HT-29 (cell line): Measurements from ENCODE around the gene NIT2. TPM values are rescaled to one million over a fixed set of nuclear protein-coding genes. Genes with fewer than 3 reads are reported as not detected.
"Not testable (repeated sequence)": the region's sequence is repeated elsewhere in the genome, so short reads cannot be mapped to it uniquely, and the experiment has no call there.

Source experiments
- DNase-seq: peaks from one replicate; pipeline ENCODE4 v3.0.0-alpha.2; 2015; ENCODE audit warnings: low spot score
- total RNA-seq: library from RNA; depleted of rRNA; stranded (reverse); fragments of >200 nt; shearing (Covaris generic); gene quantifications from 2 replicates; pipeline ENCODE4 v1.2.3, GENCODE V29; 2014

The NIT2 gene
- total RNA-seq, 1 experiment from 2014 or later, result 27.0 TPM

- not testable (repeated sequence) for DNase-seq
Observed at GRCh38 chr3:100336229-100336628, 1.7 kb downstream of the NIT2 start.

DNA sequence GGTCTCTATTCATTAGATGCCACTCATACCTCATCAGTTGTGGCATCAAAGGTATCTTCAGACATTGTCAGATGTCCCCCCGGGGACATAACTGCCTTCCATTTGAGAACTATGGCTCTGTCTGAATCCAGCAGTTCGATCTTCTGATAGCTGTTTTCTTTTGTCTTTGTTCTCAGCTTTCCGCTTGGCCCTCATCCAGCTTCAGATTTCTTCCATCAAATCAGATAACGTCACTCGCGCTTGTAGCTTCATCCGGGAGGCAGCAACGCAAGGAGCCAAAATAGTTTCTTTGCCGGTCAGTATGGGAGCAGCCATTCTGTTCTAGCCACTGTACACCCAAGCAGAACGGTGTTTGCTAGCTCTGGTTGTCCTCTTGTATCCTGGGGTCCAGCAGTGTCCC, 4.4 kb downstream of the NIT2 start:
- DNase-seq, result no peak

- DNase-seq, result no peak
Observed at GRCh38 chr3:100339786-100340185, 5.2 kb downstream of the NIT2 start.

- DNase-seq, result no peak
Observed at GRCh38 chr3:100340527-100340926, 6.0 kb downstream of the NIT2 start.

GRCh38 chr3:100348727-100349126, 14.2 kb downstream of the NIT2 start:
- no peak for DNase-seq

DNA sequence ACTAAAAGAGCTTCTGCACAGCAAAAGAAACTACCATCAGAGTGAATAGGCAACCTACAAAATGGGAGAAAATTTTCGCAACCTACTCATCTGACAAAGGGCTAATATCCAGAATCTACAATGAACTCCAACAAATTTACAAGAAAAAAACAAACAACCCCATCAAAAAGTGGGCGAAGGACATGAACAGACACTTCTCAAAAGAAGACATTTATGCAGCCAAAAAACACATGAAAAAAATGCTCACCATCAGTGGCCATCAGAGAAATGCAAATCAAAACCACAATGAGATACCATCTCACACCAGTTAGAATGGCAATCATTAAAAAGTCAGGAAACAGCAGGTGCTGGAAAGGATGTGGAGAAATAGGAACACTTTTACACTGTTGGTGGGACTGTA, 17.2 kb downstream of the NIT2 start:
- DNase-seq, result not testable (repeated sequence)

DNA sequence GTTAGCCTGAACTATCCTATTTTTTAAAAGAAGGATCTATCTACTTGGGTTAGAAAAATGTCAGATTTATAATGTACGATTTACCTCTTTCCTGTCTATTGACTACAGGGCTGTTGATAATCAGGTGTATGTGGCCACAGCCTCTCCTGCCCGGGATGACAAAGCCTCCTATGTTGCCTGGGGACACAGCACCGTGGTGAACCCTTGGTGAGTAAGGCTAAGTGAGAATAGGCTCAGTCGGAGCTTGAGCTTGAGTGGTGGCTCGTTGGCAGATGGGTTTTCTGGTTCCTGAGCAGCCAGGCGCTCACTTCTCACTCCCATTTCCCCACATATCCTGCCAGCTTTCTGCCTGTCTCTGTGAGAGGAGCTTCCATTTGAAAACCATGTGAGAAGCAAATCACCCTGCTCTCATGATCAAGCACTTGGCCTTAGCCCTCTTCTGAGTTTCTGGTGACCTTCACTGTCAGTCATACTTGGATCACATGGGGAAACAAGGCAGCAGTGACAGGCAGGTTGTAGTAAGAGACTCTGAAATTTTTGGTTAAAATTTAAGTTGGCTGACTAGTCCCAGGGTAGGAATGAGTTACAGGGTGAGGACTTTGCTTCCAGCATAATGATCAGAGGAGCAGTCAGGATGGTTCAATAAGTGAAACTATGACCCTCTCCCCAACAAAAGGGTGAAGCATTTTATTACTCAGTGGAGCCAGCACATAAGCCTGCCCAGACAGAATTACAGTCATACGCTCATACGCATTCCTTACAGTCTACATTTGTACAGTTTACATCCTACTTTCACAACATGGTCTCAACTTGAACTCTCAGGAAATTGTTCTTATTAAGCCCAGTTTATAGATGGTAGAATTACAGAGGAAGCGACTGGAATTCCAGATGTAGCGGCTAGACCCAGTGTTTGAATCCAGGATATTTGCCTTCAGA, 18.0 kb downstream of the NIT2 start:
- no peak for DNase-seq

- no peak for DNase-seq
Observed at GRCh38 chr3:100354850-100355249, 20.3 kb downstream of the NIT2 start.

DNA sequence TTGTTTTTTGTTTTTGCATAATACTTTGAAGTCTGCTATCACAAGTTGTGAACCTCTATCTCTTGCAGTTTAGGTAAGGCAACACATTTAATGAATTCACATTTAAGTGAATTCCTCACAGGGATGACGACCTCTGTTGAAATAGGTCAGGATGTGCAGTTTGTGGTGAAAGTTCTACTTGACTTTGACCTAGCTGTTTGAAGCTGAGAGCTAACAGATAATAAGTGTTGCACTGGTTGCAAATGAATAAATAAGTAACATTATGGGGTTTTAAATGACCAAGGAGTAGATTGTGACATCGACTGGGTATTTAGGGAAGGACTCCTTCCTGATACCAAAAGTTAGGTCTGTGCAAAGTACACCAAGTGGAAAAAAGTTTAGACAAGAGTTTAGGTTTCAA, 23.9 kb downstream of the NIT2 start:
- DNase-seq, result no peak

DNA sequence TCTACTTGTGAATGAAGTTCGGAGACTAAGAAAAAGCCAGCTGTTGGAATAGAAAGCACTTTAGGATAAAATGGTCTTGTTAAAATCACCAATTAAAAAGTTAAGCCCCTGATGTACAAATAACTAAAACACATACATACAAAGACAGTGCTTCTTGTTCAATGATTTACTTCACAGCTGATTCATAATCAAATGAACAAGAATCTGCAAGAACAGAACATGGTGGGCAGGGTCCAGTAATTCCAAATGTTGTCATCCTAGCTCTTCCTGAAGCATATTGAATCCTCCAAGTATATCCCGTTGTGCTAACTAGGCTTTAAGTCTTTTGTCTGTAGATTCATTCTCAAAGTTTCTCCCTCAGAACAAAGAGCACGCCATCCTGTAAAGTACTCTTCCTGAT, 24.5 kb downstream of the NIT2 start:
- no peak for DNase-seq

DNA sequence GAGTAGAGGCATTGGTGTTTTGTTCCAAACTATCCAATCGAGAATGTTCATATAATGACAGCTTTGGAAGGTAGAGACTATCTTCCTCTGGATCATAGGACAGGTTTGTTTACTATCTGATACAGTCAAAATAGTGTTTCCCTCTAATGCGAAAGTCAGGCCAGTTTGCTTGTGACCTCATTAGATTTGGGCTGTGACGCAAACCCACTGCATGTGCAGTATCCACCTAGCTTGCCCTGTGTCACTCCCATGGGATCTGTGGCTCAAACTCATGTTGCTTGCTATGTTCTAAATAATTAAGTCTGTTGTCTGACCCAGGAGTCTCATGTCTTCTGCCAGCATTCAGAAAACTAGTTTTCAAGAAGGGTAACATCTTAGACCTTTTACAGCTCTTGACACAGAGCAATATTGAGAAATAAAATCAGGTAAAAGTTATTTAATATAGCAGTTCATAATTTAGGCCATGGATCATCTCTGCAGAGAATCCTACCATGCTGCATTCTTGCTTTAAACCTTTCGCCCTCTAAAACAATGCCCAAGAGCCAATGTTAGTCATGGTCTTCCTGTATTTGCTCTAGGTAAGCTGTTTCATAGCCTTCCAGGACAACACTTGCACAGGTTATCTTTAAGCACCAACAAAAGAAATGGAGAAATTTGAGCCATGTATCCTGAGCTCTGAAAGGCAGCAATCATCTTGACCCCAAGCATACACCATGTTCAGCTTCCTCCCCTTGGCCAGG, 26.4 kb downstream of the NIT2 start:
- no peak for DNase-seq

DNA sequence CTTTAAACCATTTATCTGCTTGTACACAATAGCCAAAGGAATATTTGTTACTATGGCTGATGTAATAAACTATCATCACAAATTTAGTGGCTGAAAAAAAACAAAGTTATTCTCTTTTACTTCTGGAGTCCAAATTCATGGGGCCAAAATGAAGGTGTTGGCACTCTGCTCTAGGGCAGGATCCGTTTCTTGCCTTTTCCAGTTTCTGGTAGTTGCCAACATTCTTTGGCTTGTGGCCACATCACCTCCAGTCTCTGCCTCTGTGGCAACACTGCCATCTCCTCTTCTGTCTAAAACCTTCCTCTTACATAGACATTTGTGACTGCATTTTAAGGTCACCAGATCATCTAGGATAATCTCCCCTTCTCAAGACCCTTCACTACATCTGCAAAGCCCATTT, 27.3 kb downstream of the NIT2 start:
- DNase-seq, result no peak

DNA sequence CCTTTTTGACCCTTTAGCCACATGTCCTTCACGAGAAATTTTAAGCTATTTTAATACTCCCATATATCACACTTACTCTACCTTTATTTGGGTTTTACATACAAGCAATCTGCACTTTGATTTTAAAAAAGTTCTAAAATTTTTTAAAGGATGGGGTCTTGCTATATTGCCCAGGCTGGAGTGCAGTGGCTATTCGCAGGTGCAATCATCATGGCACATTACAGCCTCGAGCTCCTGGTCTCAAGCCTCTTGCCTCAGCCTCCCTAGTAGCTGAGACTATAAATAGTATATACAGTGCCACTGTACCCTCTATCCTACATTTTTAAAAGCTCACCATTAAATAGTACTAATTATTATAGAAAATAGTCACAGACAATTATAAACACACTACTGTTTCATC, 29.9 kb downstream of the NIT2 start:
- DNase-seq, result no peak

DNA sequence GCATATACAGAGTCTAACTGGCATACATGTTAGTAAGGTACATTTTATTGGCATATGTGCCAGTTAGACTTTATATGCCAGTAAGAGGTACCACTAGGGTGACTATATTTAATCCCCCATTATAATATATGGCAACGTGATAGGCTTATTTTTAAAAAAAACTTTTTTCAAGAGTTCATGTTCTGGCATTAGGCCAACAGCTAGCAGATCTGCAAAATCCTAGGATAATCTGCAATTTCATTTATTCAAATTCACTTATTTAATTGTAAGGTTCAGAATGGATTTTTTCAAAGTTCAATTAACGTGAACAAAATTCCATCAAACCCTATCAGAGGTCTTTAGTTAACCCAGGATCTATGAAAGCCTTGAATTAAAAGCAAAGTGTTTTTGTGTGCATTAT, 31.9 kb downstream of the NIT2 start:
- no peak for DNase-seq

DNA sequence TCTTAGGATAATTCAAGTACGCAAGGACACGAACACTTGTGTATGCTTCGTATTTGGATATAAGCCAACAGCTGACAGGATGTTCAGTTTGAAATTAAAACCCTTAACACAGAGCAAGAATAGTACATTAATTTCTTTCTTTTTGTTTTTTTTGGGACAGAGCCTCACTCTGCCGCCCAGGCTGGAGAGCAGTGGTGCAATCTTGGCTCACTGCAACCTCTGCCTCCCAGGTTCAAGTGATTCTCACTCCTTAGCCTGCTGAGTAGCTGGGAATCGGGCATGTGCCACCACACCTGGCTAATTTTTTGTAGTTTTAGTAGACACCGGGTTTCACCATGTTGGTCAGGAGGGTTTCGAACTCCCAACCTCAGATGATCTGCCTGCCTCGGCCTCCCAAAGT, 33.9 kb downstream of the NIT2 start:
- no peak for DNase-seq

GRCh38 chr3:100370756-100371155, 36.2 kb downstream of the NIT2 start:
- no peak for DNase-seq

DNA sequence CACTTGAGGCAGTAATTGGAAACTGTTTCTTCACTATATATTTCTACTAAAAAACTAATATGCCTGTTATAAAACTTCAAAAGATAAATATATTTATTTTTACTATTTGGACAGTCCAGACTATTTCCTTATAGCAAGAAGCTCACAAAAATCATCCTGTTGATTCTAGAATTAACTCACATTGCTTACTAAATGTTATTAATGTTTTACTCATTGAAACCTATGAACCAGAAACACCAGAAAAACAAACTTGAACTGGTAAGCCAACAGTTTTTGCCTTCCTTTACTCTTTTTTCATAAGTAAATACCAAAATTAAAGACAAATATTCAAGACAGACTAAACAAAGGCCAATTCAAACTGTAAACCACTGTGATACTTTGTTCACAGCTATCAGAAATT, 40.0 kb downstream of the NIT2 start:
- DNase-seq, result no peak

DNA sequence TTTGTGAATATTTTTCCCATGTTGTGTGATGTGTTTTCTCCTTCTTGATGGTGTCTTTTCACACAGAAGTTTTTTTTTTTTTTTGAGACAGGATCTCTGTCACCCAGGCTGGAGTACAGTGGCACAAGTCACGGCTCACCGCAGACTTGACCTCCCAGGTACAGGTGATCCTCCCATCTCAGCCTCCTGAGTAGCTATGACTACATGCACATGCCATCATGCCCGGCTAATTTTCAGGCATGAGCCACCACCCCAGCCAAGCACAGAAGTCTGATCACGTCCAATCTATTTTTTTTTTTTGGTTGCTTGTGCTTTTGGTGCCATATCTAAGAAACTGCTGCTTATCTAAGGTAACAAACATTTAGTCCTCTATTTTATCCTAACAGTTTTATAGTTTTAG, 41.7 kb downstream of the NIT2 start:
- no peak for DNase-seq

- DNase-seq, result no peak
Observed at GRCh38 chr3:100384733-100385525, 50.4 kb downstream of the NIT2 start.

- DNase-seq, result no peak
Observed at GRCh38 chr3:100386437-100387074, 52.0 kb downstream of the NIT2 start.

GRCh38 chr3:100389025-100389424, 54.5 kb downstream of the NIT2 start:
- DNase-seq, result no peak
